Activated T-helper 1 cell treated with anti-CD3 and anti-CD28 coated beads, Interleukin-12 subunit alpha, Interleukin-12 subunit beta, Interleukin-2, Interleukin-4 antibody, amounts not matched to agents 30 ng/mL and 10 ng/mL and 1 ng/mL, durations not matched to agents 14 hours and 24 hours and 36 hours (primary cell): ENCODE data around the gene PNMT. TPM values are rescaled to one million over a fixed set of nuclear protein-coding genes. Genes with fewer than 3 reads are reported as not detected.

Experiments
- DNase-seq: peaks from one replicate; pipeline ENCODE4 v3.0.0; 2021; ENCODE audit warnings: low spot score
- H3K27ac Mint-ChIP-seq: one replicate; pipeline ENCODE4 v1.8.0; 2021; ENCODE audit warnings: mild to moderate bottlenecking, mixed read lengths
- H3K27me3 Mint-ChIP-seq: one replicate; pipeline ENCODE4 v1.8.0; 2022; ENCODE audit warnings: mild to moderate bottlenecking, moderate library complexity, mixed read lengths; ENCODE audit not compliant: insufficient read depth
- H3K36me3 Mint-ChIP-seq: one replicate; pipeline ENCODE4 v1.8.0; 2021; ENCODE audit warnings: low read depth, mixed read lengths
- H3K4me1 Mint-ChIP-seq: one replicate; pipeline ENCODE4 v1.8.0; 2021; ENCODE audit warnings: low read depth, mixed read lengths
- H3K4me3 Mint-ChIP-seq: one replicate; pipeline ENCODE4 v1.8.0; 2021; ENCODE audit warnings: mild to moderate bottlenecking, moderate library complexity, mixed read lengths
- H3K9me3 Mint-ChIP-seq: one replicate; pipeline ENCODE4 v1.8.0; 2021; ENCODE audit warnings: mixed read lengths
- intact Hi-C: fragments of 100-400 bp; cut with micrococcal nuclease; formaldehyde crosslinking; loops from one replicate; pipeline ENCODE4 v1.15.1; 2024
- total RNA-seq: library from RNA; stranded (reverse); gene quantifications from 2 replicates; pipeline ENCODE4 v1.2.3, GENCODE V29; 2022

PNMT gene
- total RNA-seq, 1 donor from 2014 or later, result not detected

DNA sequence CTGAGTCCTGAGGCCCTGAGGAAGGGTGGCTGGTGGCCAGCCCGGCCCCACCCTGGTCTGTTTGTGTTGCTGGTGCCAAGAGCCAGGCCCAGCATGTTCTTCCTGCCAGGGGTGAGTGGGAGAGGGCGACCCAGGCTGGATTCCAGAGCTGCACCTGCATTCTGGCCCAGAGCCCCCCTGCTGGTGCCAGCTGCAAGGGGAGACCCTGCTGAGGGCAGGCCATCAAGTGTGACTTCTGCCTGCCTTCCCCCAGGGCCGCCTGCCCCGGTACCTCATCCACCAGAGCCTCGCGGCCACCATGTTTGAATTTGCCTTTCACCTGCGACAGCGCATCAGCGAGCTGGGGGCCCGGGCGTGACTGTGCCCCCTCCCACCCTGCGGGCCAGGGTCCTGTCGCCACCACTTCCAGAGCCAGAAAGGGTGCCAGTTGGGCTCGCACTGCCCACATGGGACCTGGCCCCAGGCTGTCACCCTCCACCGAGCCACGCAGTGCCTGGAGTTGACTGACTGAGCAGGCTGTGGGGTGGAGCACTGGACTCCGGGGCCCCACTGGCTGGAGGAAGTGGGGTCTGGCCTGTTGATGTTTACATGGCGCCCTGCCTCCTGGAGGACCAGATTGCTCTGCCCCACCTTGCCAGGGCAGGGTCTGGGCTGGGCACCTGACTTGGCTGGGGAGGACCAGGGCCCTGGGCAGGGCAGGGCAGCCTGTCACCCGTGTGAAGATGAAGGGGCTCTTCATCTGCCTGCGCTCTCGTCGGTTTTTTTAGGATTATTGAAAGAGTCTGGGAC lies 5.5 kb upstream of the PNMT start:
- no peak for DNase-seq
- Mint-ChIP-seq H3K27me3 (peaks cover 11% of the 10 kb centered on the region), H3K9me3 (no peaks in the 10 kb centered on the region), H3K36me3 (peaks cover 11% of the 10 kb centered on the region), H3K4me3 (no peak overlapping the region), H3K4me1 (no peaks in the 10 kb centered on the region), H3K27ac (no peak overlapping the region)
- intact Hi-C loops, result no loop called here

- peaks cover under 1% of the 10 kb centered on the region for H3K4me1 Mint-ChIP-seq
- intact Hi-C loops, result no loop called here
- no peak overlapping the region for H3K4me3 Mint-ChIP-seq
- H3K9me3 Mint-ChIP-seq, result no peaks in the 10 kb centered on the region
- H3K36me3 Mint-ChIP-seq, result peaks cover 8% of the 10 kb centered on the region
- peaks cover 15% of the 10 kb centered on the region for H3K27me3 Mint-ChIP-seq
- DNase-seq, result no peak
- H3K27ac Mint-ChIP-seq, result no peak overlapping the region
Observed at GRCh38 chr17:39663340-39663687, 4.9 kb upstream of the PNMT start.

DNA sequence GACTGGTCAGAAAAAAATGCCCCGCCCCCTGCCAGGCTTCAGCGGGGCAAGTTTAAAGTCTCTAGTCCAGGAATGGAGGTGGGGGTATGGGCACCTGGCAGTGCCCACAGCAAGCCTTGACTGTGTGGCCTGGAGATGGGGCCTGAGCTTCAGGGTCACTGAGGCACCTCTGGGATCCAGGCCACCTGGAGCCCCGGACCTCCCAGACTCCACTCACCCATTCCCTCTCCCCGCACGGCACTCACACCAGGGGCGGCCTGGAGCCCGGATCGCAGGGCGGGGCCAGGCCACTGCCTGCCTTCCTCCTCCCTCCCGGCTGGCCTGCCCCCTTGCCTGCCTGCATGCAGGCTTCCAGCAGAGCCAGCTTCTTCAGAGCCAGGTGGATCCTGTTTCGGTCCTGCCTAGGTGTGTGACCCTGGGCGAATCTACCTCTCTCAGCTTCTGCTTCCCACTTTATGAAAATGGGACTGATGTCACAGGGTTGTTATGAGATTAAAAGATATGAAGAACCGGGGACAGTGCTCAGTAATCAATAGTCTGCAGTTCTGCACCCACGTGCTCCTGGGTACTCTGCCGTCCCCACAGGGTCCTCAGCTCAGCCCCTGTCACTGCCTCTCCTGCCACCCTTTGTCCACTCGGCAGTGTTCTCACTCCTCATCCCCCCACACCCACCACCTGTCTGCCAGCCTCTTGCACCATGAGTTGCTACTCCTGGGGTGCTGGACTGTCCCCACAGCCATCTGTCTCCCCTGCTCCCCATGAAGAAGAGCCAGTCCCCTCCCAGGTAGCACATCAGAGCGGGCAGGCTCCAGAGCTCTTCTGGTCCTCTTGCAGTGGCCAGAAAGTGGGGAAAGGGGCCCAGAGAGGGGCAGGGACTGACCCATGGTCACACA lies 4.3 kb upstream of the PNMT start:
- Mint-ChIP-seq H3K4me3 (no peak overlapping the region), H3K27ac (no peak overlapping the region)

GRCh38 chr17:39664581-39665561 lies 3.4 kb upstream of the PNMT start, which contains the start of gene TCAP:
Gene TCAP, plus strand, starts transcription at chr17:39665349. Its CDS starts 11 bp downstream, at chr17:39665360.
- Mint-ChIP-seq H3K27ac (no peak within 1 kb of the TSS), H3K36me3 (peaks cover 12% of the 10 kb centered on the region), H3K4me1 (peaks cover 7% of the 10 kb centered on the region), H3K4me3 (no peak within 1 kb of the TSS), H3K9me3 (no peaks in the 10 kb centered on the region), H3K27me3 (peaks cover 24% of the 10 kb centered on the region)
- no peak for DNase-seq
- intact Hi-C loops, result no loop called here

More for the DNA sequence above, 4.3 kb upstream of the PNMT start:
- no peaks in the 10 kb centered on the region for H3K9me3 Mint-ChIP-seq
- intact Hi-C loops, result no loop called here
- DNase-seq, result no peak
- peaks cover 20% of the 10 kb centered on the region for H3K27me3 Mint-ChIP-seq
- H3K4me1 Mint-ChIP-seq, result peaks cover 7% of the 10 kb centered on the region
- H3K36me3 Mint-ChIP-seq, result peaks cover 12% of the 10 kb centered on the region

DNA sequence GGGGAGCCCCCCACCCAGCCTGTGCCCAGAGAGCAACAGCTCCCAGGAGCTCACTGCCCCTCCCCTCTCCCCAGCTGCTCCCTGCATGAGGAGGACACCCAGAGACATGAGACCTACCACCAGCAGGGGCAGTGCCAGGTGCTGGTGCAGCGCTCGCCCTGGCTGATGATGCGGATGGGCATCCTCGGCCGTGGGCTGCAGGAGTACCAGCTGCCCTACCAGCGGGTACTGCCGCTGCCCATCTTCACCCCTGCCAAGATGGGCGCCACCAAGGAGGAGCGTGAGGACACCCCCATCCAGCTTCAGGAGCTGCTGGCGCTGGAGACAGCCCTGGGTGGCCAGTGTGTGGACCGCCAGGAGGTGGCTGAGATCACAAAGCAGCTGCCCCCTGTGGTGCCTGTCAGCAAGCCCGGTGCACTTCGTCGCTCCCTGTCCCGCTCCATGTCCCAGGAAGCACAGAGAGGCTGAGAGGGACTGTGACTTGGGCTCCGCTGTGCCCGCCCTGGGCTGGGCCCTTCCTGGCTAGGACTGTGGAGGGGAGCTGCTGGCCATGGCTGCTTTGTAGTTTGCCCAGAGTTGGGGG lies 2.5 kb upstream of the PNMT start:
- intact Hi-C loops, result no loop called here
- H3K9me3 Mint-ChIP-seq, result no peaks in the 10 kb centered on the region
- H3K27me3 Mint-ChIP-seq, result peaks cover 24% of the 10 kb centered on the region
- H3K27ac Mint-ChIP-seq, result no peak overlapping the region
- H3K4me1 Mint-ChIP-seq, result peaks cover 7% of the 10 kb centered on the region
- no peak overlapping the region for H3K4me3 Mint-ChIP-seq
- no peak for DNase-seq
- peaks cover 11% of the 10 kb centered on the region for H3K36me3 Mint-ChIP-seq

- H3K27me3 Mint-ChIP-seq, result peaks cover 24% of the 10 kb centered on the region
- H3K4me1 Mint-ChIP-seq, result peaks cover 7% of the 10 kb centered on the region
- peaks cover 8% of the 10 kb centered on the region for H3K36me3 Mint-ChIP-seq
- H3K27ac Mint-ChIP-seq, result no peak overlapping the region
- DNase-seq, result no peak
- H3K4me3 Mint-ChIP-seq, result no peak overlapping the region
- no peaks in the 10 kb centered on the region for H3K9me3 Mint-ChIP-seq
- intact Hi-C loops, result no loop called here
Observed at GRCh38 chr17:39666231-39666600, 2.0 kb upstream of the PNMT start.

DNA sequence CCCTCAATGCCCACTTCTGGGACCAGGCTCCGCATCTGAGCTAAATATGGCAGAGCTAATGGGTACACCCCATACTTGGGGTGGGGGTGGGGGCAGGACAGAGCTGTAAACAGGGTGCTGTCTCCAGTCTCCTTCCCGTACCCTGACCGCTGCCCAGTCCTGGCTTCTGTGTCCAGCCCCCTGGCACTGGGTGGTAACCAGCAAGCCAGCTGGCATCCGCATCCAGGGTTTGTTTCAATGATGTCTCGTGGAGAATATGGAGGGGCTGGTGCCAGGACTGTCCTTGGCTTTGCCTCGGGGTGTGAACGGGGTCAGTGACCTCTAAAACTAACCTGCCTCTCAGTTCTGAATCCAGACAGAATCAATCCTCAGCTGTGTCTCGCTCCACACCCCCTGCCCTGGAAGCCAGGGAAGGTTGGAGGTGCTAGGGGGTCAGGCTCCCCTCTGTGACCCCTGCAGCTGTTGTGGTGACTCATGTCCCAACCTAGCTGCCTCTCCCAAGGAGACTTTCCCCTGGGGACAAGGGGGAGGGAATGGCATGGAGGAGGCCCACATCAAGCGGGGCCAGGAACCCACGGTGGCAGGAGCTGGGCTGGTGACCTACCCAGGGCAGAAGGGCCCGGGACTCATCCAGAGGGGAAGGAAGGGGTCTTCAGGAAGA lies 1.5 kb upstream of the PNMT start:
- intact Hi-C loops, result no loop called here
- H3K4me1 Mint-ChIP-seq, result peaks cover 7% of the 10 kb centered on the region
- no peaks in the 10 kb centered on the region for H3K9me3 Mint-ChIP-seq
- peaks cover 24% of the 10 kb centered on the region for H3K27me3 Mint-ChIP-seq
- H3K27ac Mint-ChIP-seq, result no peak overlapping the region
- H3K36me3 Mint-ChIP-seq, result peaks cover 4% of the 10 kb centered on the region
- DNase-seq, result no peak
- H3K4me3 Mint-ChIP-seq, result peak overlapping the region; percentile 57

GRCh38 chr17:39667262-39667944 lies 850 bp upstream of the PNMT start:
- H3K9me3 Mint-ChIP-seq, result no peaks in the 10 kb centered on the region
- intact Hi-C loops, result no loop called here
- H3K4me3 Mint-ChIP-seq, result peak overlapping the region; percentile 57

GRCh38 chr17:39669897-39670735 lies 1.9 kb downstream of the PNMT start:
- Mint-ChIP-seq H3K27me3 (peaks cover 29% of the 10 kb centered on the region), H3K4me3 (no peak overlapping the region), H3K9me3 (no peaks in the 10 kb centered on the region), H3K4me1 (peaks cover 7% of the 10 kb centered on the region), H3K27ac (no peak overlapping the region), H3K36me3 (peaks cover 4% of the 10 kb centered on the region)
- no peak for DNase-seq
- intact Hi-C loops, result no loop called here

More at GRCh38 chr17:39667262-39667944, 850 bp upstream of the PNMT start:
- Mint-ChIP-seq H3K27me3 (peaks cover 27% of the 10 kb centered on the region), H3K36me3 (peaks cover 4% of the 10 kb centered on the region), H3K4me1 (peaks cover 7% of the 10 kb centered on the region), H3K27ac (no peak overlapping the region)
- DNase-seq, result no peak

GRCh38 chr17:39670746-39671145 lies 2.5 kb downstream of the PNMT start:
- Mint-ChIP-seq H3K36me3 (peaks cover 6% of the 10 kb centered on the region), H3K4me3 (no peak overlapping the region), H3K27me3 (peaks cover 29% of the 10 kb centered on the region), H3K9me3 (no peaks in the 10 kb centered on the region), H3K27ac (no peak overlapping the region), H3K4me1 (peaks cover 8% of the 10 kb centered on the region)
- DNase-seq, result no peak
- intact Hi-C loops, result no loop called here
